Measurements from ENCODE around the gene SEMA3D. TPM values are rescaled to one million over a fixed set of nuclear protein-coding genes. Genes with fewer than 3 reads are reported as not detected.

Gene SEMA3D
- total RNA-seq, 8 experiments from 2014 or later = 0.66 to 14.6 (median 3.0) TPM

DNA sequence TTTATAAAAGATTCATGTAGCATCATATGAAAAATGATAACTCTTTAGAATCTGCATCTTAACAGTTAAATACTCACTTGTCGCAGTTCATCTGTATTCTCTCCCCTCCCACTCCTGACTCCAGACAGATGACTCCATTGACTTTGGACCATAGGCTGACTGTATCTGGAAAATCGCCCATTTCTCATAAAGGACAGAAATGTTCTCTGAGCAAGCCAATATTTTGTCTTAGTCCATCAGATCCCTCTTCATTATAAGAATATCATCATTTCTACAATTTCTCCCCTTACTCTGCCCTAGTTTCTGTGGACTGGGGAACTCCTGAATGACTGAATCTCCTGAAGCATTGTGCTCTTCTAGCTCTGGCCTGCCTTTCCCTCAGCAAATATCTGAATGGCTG, 125.4 kb downstream of the SEMA3D start:
- in situ Hi-C loops (cut with MboI; ENCODE audit: low pct_unique_long_range_greater_than_20kb in 2 of 9, low sequenced_read_pairs in 9 of 9, unreplicated experiment in 9 of 9) = loop anchor here in 1 of 9 experiments (25.0 kb wide), 1 partner anchor 101 kb away; no protein-coding TSS in a partner anchor
- peaks cover 0 to 3% of the 10 kb centered on the region in 2 donors for H3K4me1 ChIP-seq (replicated peaks in 1 of 2)
- no peak for ATAC-seq (replicated peaks in 6 of 8)
- H3K27ac ChIP-seq = no peak overlapping the region
- H3K4me3 ChIP-seq = no peak overlapping the region
- WGBS, 10 experiments = 0 to 100% (median 94%) methylated on average over 1 to 2 of the region's 2 CpGs; no CpG with 5 or more reads in 4 of the 10 experiments

DNA sequence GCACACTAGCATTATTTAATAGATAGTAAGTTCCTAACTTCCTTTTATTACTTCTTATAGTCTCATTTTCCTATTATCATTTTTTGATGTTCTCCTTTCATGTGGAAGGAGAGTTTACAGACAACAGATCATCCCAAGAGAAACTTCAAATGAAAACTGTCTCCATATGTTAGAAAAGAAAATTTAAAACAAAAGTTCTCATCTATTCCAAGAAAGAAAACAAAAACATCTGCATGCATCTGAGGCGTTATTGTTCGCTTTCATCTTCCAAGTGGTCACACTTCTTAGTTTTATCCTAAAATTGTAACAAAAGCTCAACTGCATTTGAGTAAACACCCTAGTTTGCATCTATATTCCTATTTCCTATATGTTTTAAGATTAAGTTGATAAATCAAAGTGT, 126.2 kb downstream of the SEMA3D start:
- Histone ChIP-seq H3K4me3 (no peak overlapping the region), H3K27ac (no peak overlapping the region), H3K4me1 (replicated peaks in 1 of 2) (peaks cover 0 to 3% of the 10 kb centered on the region in 2 donors)
- 67 to 100% (median 87%) methylated on average over 1 to 2 of the region's 2 CpGs for WGBS, 10 experiments
- in situ Hi-C loops (cut with MboI; ENCODE audit: low pct_unique_long_range_greater_than_20kb in 2 of 9, low sequenced_read_pairs in 9 of 9, unreplicated experiment in 9 of 9) = loop anchor here in 1 of 9 experiments (25.0 kb wide), 1 partner anchor 102 kb away; no protein-coding TSS in a partner anchor
- ATAC-seq (replicated peaks in 6 of 8) = no peak

- no peak for ATAC-seq (replicated peaks in 6 of 8)
- H3K4me3 ChIP-seq = no peak overlapping the region
- peaks cover 0 to 3% of the 10 kb centered on the region in 2 donors for H3K4me1 ChIP-seq (replicated peaks in 1 of 2)
- no peak overlapping the region for H3K27ac ChIP-seq
- WGBS, 10 experiments = 63 to 100% (median 88%) methylated on average over 1 to 2 of the region's 2 CpGs; no CpG with 5 or more reads in 1 of the 10 experiments
- in situ Hi-C loops (cut with MboI; ENCODE audit: low pct_unique_long_range_greater_than_20kb in 2 of 9, low sequenced_read_pairs in 9 of 9, unreplicated experiment in 9 of 9) = loop anchor here in 2 of 9 experiments (10.0 to 25.0 kb wide), 3 partner anchors 106 to 789 kb away; partner anchors contain the start of gene SEMA3D (in 1 of the 2)
Measured at GRCh38 chr7:85055906-85056305, 130.9 kb downstream of the SEMA3D start.

DNA sequence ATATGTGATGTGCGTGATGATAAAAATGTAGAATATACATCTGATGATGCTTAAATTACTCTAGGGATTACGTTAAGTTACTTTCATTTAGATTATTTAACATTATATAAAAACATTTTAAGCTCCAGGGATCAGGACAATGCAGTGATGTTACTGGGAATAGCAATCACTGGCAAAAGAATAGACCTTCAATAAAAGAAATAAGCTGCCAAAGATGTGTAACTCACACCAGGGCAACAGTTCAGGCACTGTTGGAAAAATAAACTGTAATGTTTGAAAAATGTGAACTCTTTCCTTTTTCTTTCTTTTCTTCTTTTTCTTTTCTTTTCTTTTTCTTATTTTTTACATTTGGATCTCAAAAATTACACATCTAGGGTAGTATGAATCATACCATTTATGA, 131.7 kb downstream of the SEMA3D start:
- no peak overlapping the region for H3K27ac ChIP-seq
- peaks cover under 1 to 3% of the 10 kb centered on the region in 2 donors for H3K4me1 ChIP-seq (replicated peaks in 1 of 2)
- WGBS, 10 experiments = 67 to 100% (median 83%) methylated on average over 1 to 2 of the region's 2 CpGs; no CpG with 5 or more reads in 1 of the 10 experiments
- ATAC-seq (replicated peaks in 6 of 8) = peak in 1 of 8 experiments; percentile 40
- in situ Hi-C loops (cut with MboI; ENCODE audit: low pct_unique_long_range_greater_than_20kb in 2 of 9, low sequenced_read_pairs in 9 of 9, unreplicated experiment in 9 of 9) = loop anchor here in 2 of 9 experiments (10.0 to 25.0 kb wide), 3 partner anchors 107 to 790 kb away; partner anchors contain the start of gene SEMA3D (in 1 of the 2)
- H3K4me3 ChIP-seq = no peak overlapping the region

- Histone ChIP-seq H3K4me3 (no peak overlapping the region), H3K4me1 (replicated peaks in 1 of 2) (peaks cover 8 to 10% of the 10 kb centered on the region in 2 donors), H3K27ac (no peak overlapping the region)
- in situ Hi-C loops (cut with MboI; ENCODE audit: low pct_unique_long_range_greater_than_20kb in 2 of 9, low sequenced_read_pairs in 9 of 9, unreplicated experiment in 9 of 9) = loop anchor here in 2 of 9 experiments (10.0 to 25.0 kb wide), 3 partner anchors 108 to 790 kb away; partner anchors contain the start of gene SEMA3D (in 1 of the 2)
- peak in 4 of 8 experiments; percentile 21 to 93 (median 42) for ATAC-seq (replicated peaks in 6 of 8)
Measured at GRCh38 chr7:85054306-85054705, 132.6 kb downstream of the SEMA3D start.

GRCh38 chr7:85052894-85053293, 134.0 kb downstream of the SEMA3D start:
- in situ Hi-C loops (cut with MboI; ENCODE audit: low pct_unique_long_range_greater_than_20kb in 2 of 9, low sequenced_read_pairs in 9 of 9, unreplicated experiment in 9 of 9) = loop anchor here in 2 of 9 experiments (10.0 to 25.0 kb wide), 3 partner anchors 109 to 792 kb away; partner anchors contain the start of gene SEMA3D (in 1 of the 2)
- no peak overlapping the region for H3K27ac ChIP-seq
- H3K4me1 ChIP-seq (replicated peaks in 1 of 2) = peaks cover 8 to 12% of the 10 kb centered on the region in 2 donors
- 80 to 100% (median 100%) methylated on average over 1 of the region's 1 CpG; no CpG with 5 or more reads in 2 of the 10 experiments for WGBS, 10 experiments
- no peak overlapping the region for H3K4me3 ChIP-seq
- ATAC-seq (replicated peaks in 6 of 8) = no peak

DNA sequence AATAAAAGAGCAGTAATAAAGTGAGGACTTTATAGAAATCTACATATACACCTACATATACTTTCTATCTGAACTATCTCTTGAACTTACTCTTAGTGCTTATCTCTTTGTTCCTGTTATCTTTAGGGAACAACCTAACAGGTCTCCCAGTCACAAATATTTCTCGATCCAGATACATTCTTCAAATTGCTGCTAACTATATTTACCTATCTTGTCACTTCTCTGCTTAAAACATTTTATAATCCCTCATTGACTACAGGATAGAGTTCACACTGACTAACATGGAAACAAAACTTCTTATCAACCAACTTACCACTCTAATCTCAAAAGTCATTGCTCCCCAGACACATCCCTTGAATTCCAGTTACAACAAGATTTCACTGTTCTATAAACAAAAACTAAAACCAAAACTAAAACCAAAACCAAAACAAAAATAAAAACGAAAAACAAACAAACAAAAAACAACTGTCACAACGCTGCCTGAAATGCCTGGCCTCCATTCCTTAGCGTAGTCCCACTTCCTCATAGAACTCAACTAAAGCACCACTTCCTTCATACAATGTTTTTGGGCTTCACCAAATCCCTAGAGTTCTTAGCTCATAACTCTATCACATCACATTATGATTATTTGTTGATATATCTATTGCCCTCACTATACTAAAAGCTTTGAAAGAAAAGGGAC, 134.7 kb downstream of the SEMA3D start:
- Histone ChIP-seq H3K4me3 (no peak overlapping the region), H3K27ac (no peak overlapping the region), H3K4me1 (replicated peaks in 1 of 2) (peaks cover 8 to 12% of the 10 kb centered on the region in 2 donors)
- no peak for ATAC-seq (replicated peaks in 6 of 8)
- in situ Hi-C loops (cut with MboI; ENCODE audit: low pct_unique_long_range_greater_than_20kb in 2 of 9, low sequenced_read_pairs in 9 of 9, unreplicated experiment in 9 of 9) = loop anchor here in 2 of 9 experiments (10.0 to 25.0 kb wide), 3 partner anchors 110 to 793 kb away; partner anchors contain the start of gene SEMA3D (in 1 of the 2)
- 60 to 100% (median 87%) methylated on average over 1 to 4 of the region's 4 CpGs for WGBS, 10 experiments

GRCh38 chr7:85046534-85046933, 140.3 kb downstream of the SEMA3D start:
- in situ Hi-C loops (cut with MboI; ENCODE audit: low pct_unique_long_range_greater_than_20kb in 2 of 9, low sequenced_read_pairs in 9 of 9, unreplicated experiment in 9 of 9) = loop anchor here in 8 of 9 experiments (10.0 to 25.0 kb wide), 7 partner anchors 141 to 791 kb away; partner anchors contain the start of gene SEMA3D (in 1 of the 8)
- no peak for ATAC-seq (replicated peaks in 6 of 8)
- no peak overlapping the region for H3K4me3 ChIP-seq
- WGBS, 10 experiments = 57 to 100% (median 80%) methylated on average over 1 of the region's 1 CpG; no CpG with 5 or more reads in 4 of the 10 experiments
- no peak overlapping the region for H3K27ac ChIP-seq
- H3K4me1 ChIP-seq (replicated peaks in 1 of 2) = peaks cover 8 to 16% of the 10 kb centered on the region in 2 donors

- H3K27ac ChIP-seq = no peak overlapping the region
- peak; percentile 42 to 92 (median 74) for ATAC-seq (replicated peaks in 6 of 8)
- WGBS, 10 experiments = 0 to 92% (median 59%) methylated on average over 1 to 6 of the region's 6 CpGs
- in situ Hi-C loops (cut with MboI; ENCODE audit: low pct_unique_long_range_greater_than_20kb in 2 of 9, low sequenced_read_pairs in 9 of 9, unreplicated experiment in 9 of 9) = loop anchor here in 8 of 9 experiments (10.0 to 25.0 kb wide), 7 partner anchors 146 to 796 kb away; partner anchors contain the start of gene SEMA3D (in 1 of the 8)
- H3K4me3 ChIP-seq = no peak overlapping the region
- peaks cover 0 to 5% of the 10 kb centered on the region in 2 donors for H3K4me1 ChIP-seq (replicated peaks in 1 of 2)
Measured at GRCh38 chr7:85041605-85042216, 145.1 kb downstream of the SEMA3D start.

DNA sequence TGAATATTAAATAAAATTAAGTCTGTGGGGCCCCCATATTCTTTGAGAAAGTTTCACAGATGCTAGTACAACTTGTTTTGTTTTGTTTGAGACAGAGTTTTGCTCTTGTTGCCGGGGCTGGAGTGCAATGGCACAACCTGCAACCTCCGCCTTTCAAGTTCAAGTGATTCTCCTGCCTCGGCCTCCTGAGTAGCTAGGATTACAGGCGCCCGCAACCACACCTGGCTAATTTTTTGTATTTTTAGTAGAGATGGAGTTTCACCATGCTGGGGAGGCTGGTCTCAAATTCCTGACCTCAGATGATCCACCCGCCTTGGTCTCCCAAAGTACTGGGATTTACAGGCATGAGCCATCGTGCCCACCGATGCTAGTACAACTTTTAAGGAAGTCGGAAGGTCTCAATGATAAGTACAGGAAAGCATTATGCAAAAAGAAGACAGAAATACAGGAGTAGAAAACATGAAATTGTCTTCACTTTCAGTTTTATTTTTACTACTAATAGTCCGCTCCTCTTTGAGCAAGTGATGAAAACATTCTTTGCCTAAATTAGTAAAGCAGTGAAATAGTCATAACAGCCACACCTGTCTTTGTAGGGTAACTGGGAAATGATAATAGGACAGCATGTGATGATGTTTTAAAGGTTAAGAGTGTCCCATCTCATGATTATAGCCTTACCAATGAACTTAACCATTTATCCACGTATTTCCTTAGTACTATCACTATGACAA, 147.5 kb downstream of the SEMA3D start:
- in situ Hi-C loops (cut with MboI; ENCODE audit: low pct_unique_long_range_greater_than_20kb in 2 of 9, low sequenced_read_pairs in 9 of 9, unreplicated experiment in 9 of 9) = loop anchor here in 8 of 9 experiments (25.0 kb wide), 4 partner anchors 148 to 798 kb away; partner anchors contain the start of gene SEMA3D (in 1 of the 8)
- Histone ChIP-seq H3K4me1 (replicated peaks in 1 of 2) (no peaks in the 10 kb centered on the region), H3K4me3 (no peak overlapping the region), H3K27ac (no peak overlapping the region)
- 73 to 98% (median 93%) methylated on average over 2 to 11 of the region's 11 CpGs for WGBS, 10 experiments
- no peak for ATAC-seq (replicated peaks in 6 of 8)

DNA sequence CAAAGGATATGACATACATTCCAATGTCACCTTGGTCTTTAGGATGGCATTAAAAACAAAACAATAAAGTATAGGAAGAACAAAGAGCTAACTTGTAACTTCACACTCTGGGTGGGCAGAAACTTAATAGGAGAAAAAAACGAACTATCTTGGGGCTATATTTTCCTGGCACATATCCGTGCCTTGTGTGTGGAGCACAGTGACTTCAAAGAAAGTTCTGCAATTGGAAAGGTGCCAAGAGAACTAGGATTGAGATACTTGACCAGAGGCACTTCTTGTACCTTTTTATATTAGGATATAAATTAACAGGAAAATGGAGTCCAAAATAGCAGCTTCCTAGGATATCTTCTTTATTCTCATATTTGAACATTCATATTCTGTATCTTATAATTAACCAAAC, 148.4 kb downstream of the SEMA3D start:
- Histone ChIP-seq H3K4me1 (replicated peaks in 1 of 2) (no peaks in the 10 kb centered on the region), H3K27ac (no peak overlapping the region), H3K4me3 (no peak overlapping the region)
- WGBS, 10 experiments = 0 to 88% (median 71%) methylated on average over 1 to 2 of the region's 2 CpGs; no CpG with 5 or more reads in 2 of the 10 experiments
- ATAC-seq (replicated peaks in 6 of 8) = no peak
- in situ Hi-C loops (cut with MboI; ENCODE audit: low pct_unique_long_range_greater_than_20kb in 2 of 9, low sequenced_read_pairs in 9 of 9, unreplicated experiment in 9 of 9) = loop anchor here in 8 of 9 experiments (25.0 kb wide), 4 partner anchors 149 to 799 kb away; partner anchors contain the start of gene SEMA3D (in 1 of the 8)

- in situ Hi-C loops (cut with MboI; ENCODE audit: low pct_unique_long_range_greater_than_20kb in 2 of 9, low sequenced_read_pairs in 9 of 9, unreplicated experiment in 9 of 9) = loop anchor here in 8 of 9 experiments (25.0 kb wide), 4 partner anchors 154 to 804 kb away; partner anchors contain the start of gene SEMA3D (in 1 of the 8)
- H3K4me3 ChIP-seq = no peak overlapping the region
- no peak for ATAC-seq (replicated peaks in 6 of 8)
- no peak overlapping the region for H3K27ac ChIP-seq
- H3K4me1 ChIP-seq (replicated peaks in 1 of 2) = no peaks in the 10 kb centered on the region
- WGBS, 10 experiments = 31 to 100% (median 51%) methylated on average over 1 to 7 of the region's 7 CpGs; no CpG with 5 or more reads in 1 of the 10 experiments
Measured at GRCh38 chr7:85033263-85033662, 153.6 kb downstream of the SEMA3D start.
